Stimulated activated CD8-positive, alpha-beta memory T cell treated with anti-CD3 and anti-CD28 coated beads, Interleukin-7, amount 100 ng/mL, for 48 hours (primary cell): ENCODE measurements around the gene KCNA1.

Source experiments
- DNase-seq, 2 donors: peaks; one replicate each; pipeline ENCODE4 v3.0.0-alpha.2; 2020; ENCODE audit warnings: low read depth in 1 of 2; ENCODE audit errors: extremely low read depth in 1 of 2

KCNA1 gene

GRCh38 chr12:4910502-4911315 is 1.0 kb downstream of the KCNA1 start:
- DNase-seq: no peak

GRCh38 chr12:4911316-4911994 is 1.8 kb downstream of the KCNA1 start:
- no peak for DNase-seq

- DNase-seq: no peak
These were observed 5.0 kb downstream of the KCNA1 start for GRCh38 chr12:4914720-4915119.

- DNase-seq: no peak
These were observed 6.0 kb downstream of the KCNA1 start for GRCh38 chr12:4915752-4916151.

GRCh38 chr12:4918950-4919660 is 9.4 kb downstream of the KCNA1 start:
- no peak for DNase-seq

- no peak for DNase-seq
These were observed 22.9 kb downstream of the KCNA1 start for GRCh38 chr12:4932576-4932975.

GRCh38 chr12:4933411-4933810 is 23.7 kb downstream of the KCNA1 start:
- no peak for DNase-seq

- DNase-seq: no peak
These were observed 24.8 kb downstream of the KCNA1 start for GRCh38 chr12:4934407-4935035.

- no peak for DNase-seq
These were observed 29.2 kb downstream of the KCNA1 start for GRCh38 chr12:4938900-4939299.

GRCh38 chr12:4939418-4940023 is 29.8 kb downstream of the KCNA1 start:
- DNase-seq: no peak

GRCh38 chr12:4943067-4943937 is 33.6 kb downstream of the KCNA1 start:
- DNase-seq: no peak

- DNase-seq: no peak
These were observed 34.2 kb downstream of the KCNA1 start for GRCh38 chr12:4943938-4944284.

- no peak for DNase-seq
These were observed 37.5 kb downstream of the KCNA1 start for GRCh38 chr12:4947253-4947652.

- no peak for DNase-seq
These were observed 41.4 kb downstream of the KCNA1 start for GRCh38 chr12:4951083-4951482.

GRCh38 chr12:4951601-4952000 is 41.9 kb downstream of the KCNA1 start:
- no peak for DNase-seq

- DNase-seq: no peak
These were observed 45.1 kb downstream of the KCNA1 start for GRCh38 chr12:4954621-4955354.

GRCh38 chr12:4956054-4956453 is 46.3 kb downstream of the KCNA1 start:
- DNase-seq: no peak

GRCh38 chr12:4956968-4957367 is 47.3 kb downstream of the KCNA1 start:
- DNase-seq: no peak

- DNase-seq: no peak
These were observed 48.1 kb downstream of the KCNA1 start for GRCh38 chr12:4957761-4958160.
